HG02623 (cell line): ENCODE measurements around the gene CXCL10.

Experiments used
- ATAC-seq: cut with Tn5 transposase; IDR thresholded peaks from one replicate; pipeline ENCODE4 v1.9.1; 2021; ENCODE audit warnings: moderate library complexity; ENCODE audit not compliant: unreplicated experiment

CXCL10 gene

DNA sequence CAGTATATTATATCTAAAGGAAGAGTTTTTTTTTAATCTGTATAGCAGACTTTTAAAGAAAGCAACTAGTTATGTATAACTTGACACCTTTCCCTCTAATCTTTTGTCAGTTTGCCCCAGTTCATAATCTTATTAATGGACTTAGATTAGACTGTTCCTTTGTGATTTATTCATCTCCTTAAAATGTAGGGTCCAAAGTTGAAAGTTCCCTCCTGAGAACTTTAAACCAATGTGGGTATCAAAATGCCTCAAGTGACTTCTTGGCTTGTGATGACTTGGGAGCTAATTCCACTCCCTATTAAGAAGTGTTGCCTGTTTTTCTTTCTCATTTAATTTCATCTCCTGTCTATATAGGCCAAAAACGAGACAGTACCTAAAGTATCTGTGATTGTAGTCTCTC lies 26.2 kb downstream of the CXCL10 start:
- ATAC-seq, result no peak

DNA sequence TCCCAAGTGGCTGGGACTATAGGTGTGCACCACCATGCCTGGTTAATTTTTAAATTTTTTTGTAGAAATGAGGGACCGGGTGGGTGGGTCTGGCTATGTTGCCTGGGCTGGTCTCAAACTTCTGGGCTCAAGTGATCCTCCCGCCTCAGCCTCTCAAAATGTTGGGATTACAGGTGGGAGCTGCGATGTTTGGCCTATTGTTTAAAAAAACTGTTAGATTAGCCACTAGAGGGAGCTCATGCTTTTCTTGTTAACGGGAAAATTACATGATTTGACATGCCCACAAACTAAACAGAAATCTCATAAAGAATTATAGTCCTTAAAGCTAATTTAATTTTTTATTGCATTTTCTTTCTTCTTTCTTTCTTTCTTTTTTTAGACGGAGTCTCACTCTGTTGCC lies 27.6 kb downstream of the CXCL10 start:
- ATAC-seq, result no peak

- ATAC-seq, result no peak
Observed at GRCh38 chr4:75992462-75992861, 30.8 kb downstream of the CXCL10 start.

DNA sequence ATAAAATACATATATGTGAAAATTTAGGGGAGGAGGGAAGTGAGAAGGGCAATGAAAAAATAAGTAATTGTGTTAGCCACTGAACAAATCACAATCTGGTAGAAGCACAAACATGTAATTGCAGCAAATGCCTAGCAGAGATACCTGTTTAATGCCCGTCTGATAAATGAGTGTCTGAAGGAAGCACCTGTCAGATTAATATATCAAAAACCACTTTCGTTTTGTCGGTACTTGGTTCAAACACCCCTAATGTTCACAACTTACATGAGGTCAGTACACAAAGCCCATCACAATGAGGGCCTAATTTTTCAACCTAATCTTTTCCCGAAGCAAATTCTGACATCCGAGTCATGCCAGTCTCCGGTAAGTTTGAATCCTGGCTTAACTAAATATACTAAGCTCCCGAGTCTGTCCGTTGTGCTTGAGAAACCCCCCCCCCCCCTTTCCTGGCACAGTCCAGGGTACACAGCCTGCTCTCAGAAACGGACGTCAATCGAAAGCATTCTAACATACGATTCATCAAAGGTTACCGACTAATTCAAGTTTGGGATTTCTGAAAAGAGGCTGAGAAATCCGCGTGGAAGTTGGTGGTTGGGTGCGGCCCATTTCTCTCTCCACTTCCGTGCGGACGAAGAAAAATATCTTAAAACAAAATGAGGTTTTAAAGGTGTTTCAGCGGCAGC lies 33.3 kb downstream of the CXCL10 start:
- no peak for ATAC-seq

GRCh38 chr4:75985116-75985515 lies 38.2 kb downstream of the CXCL10 start:
- ATAC-seq, result no peak

DNA sequence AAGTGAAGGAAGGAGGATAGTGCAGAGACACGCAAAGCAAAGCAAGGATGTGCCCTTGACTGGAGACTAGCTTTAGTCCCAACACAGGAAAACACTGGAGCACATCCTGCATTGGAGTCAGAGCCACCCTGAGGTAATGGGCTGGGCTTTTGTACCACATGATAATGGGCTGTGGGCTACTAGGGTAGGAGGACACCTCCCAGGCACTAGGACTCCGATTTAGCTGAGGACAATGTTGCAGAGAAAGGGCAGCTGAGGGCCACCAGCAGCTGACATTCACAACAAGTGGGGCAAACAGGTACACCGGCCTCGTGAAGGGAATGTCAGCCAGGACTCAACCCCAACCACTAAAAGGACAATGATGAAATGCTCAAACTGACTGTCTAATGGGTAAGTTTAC lies 42.7 kb downstream of the CXCL10 start:
- no peak for ATAC-seq

DNA sequence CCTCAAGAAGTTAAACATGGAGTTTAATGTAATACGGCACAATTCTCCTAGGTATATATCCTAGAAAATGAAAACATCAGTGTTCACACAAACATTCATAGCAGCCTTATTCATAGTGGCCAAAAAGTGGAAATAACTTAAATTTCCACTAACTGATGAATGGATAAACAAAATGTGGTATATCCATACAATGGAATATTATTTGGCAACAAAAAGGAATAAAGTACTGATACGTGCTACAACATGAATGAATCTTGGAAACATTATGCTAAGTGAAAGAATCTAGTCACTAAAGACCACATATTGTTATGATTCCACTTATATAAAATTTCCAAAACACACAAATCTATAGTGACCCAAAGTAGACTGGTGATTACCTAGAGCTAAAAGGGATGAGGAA lies 47.1 kb downstream of the CXCL10 start:
- no peak for ATAC-seq

DNA sequence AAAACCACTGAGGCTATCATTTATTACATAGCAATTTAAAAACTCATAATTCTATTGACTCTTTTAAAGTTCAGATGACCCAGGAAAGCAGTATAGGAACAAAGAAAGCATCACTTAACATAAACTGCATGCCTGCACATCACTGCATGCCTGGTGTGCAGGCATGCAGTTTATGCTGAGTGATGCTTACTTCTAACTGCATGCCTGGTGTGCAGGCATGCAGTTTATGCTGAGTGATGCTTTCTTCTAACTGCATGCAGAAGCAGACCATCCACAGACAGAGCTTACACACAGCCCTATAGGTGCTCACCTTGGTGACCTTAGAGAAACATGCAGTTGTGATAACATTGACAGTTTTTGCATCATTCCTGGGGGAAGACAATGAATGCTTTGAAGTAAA lies 49.5 kb downstream of the CXCL10 start:
- ATAC-seq, result no peak
